Osteocyte (in vitro differentiated cells): Measurements from ENCODE around the gene SLCO3A1. TPM values are rescaled to one million over a fixed set of nuclear protein-coding genes. Genes with fewer than 3 reads are reported as not detected.

Experiments
- DNase-seq: peaks from one replicate; pipeline ENCODE4 v3.0.0; 2021; ENCODE audit warnings: mixed read lengths; ENCODE audit not compliant: unreplicated experiment; ENCODE audit errors: extremely low spot score
- H3K27ac Mint-ChIP-seq: one replicate; pipeline ENCODE4 v1.8.0; 2021; ENCODE audit warnings: mild to moderate bottlenecking, mixed read lengths; ENCODE audit not compliant: unreplicated experiment
- H3K27me3 Mint-ChIP-seq: one replicate; pipeline ENCODE4 v1.8.0; 2021; ENCODE audit warnings: mixed read lengths; ENCODE audit not compliant: unreplicated experiment
- H3K36me3 Mint-ChIP-seq: one replicate; pipeline ENCODE4 v1.8.0; 2021; ENCODE audit warnings: mixed read lengths; ENCODE audit not compliant: unreplicated experiment
- H3K4me1 Mint-ChIP-seq: one replicate; pipeline ENCODE4 v1.8.0; 2021; ENCODE audit warnings: mixed read lengths; ENCODE audit not compliant: unreplicated experiment
- H3K4me3 Mint-ChIP-seq: one replicate; pipeline ENCODE4 v1.8.0; 2021; ENCODE audit warnings: mild to moderate bottlenecking, moderate library complexity, mixed read lengths; ENCODE audit not compliant: unreplicated experiment
- H3K9me3 Mint-ChIP-seq: one replicate; pipeline ENCODE4 v1.8.0; 2021; ENCODE audit warnings: mixed read lengths; ENCODE audit not compliant: unreplicated experiment
- CTCF ChIP-seq: fragments of 200-600 bp; sonication (generic); IDR thresholded peaks from 2 replicates; pipeline ENCODE4 v1.5.0; 2021; ENCODE audit warnings: antibody characterized with exemption, mild to moderate bottlenecking, moderate library complexity
- total RNA-seq: library from RNA; stranded (reverse); gene quantifications from 2 replicates; pipeline ENCODE4 v1.2.1, GENCODE V29; 2021

Gene SLCO3A1
- total RNA-seq, 1 donor from 2014 or later = 1.3 TPM

GRCh38 chr15:91866371-91866905 is 12.9 kb downstream of the SLCO3A1 start:
- Mint-ChIP-seq H3K36me3 (no peaks in the 10 kb centered on the region), H3K4me1 (no peaks in the 10 kb centered on the region), H3K27me3 (no peaks in the 10 kb centered on the region), H3K27ac (no peak overlapping the region), H3K4me3 (no peak overlapping the region), H3K9me3 (no peaks in the 10 kb centered on the region)
- no peak for TF ChIP-seq CTCF
- no peak for DNase-seq

DNA sequence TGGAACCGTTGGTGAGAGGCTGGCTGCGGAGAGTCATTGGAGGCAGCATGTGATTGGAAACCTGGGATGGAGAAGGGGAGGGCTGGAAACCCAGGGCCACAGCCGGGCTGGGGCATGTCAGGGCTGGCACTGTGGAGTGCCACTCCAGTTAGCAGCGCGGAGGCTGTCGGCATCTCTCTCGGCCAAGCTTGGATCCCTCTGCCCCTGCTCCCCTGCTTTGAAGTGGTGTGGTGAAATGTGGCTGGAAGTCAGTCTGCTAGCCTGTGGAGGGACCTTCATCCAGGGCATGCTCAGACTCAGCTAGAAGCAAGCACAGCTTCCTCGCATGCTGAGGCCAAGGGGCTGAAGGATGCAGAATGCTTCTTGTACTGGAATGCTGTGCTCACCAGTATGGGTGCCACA is 13.5 kb downstream of the SLCO3A1 start:
- H3K27me3 Mint-ChIP-seq = no peaks in the 10 kb centered on the region
- no peak overlapping the region for H3K27ac Mint-ChIP-seq
- H3K36me3 Mint-ChIP-seq = no peaks in the 10 kb centered on the region
- no peak for TF ChIP-seq CTCF
- no peaks in the 10 kb centered on the region for H3K9me3 Mint-ChIP-seq
- H3K4me3 Mint-ChIP-seq = no peak overlapping the region
- no peaks in the 10 kb centered on the region for H3K4me1 Mint-ChIP-seq
- no peak for DNase-seq

DNA sequence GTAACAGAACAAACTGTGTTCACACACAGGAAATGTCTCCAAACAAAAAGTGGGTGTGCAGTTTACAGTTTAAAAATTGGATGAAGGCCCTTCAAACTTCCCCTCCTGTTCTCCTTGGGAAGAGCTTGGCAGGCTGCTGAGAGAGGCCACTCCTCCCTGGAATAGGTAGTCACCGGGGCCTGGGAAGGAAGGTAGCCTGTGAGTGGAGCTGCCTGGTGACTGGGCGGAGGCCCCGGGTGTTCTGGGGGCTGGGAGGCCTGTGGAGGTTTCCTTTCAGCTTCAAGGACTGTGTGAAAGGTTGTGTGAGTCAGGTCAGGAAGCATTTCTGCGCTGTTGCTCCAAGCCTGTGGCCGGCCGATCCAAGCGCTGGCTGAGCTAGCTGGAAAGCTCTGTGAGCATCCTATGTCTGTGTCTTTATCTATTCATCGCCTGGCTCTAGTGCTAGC is 14.1 kb downstream of the SLCO3A1 start:
- DNase-seq = no peak
- H3K27ac Mint-ChIP-seq = no peak overlapping the region
- no peak for TF ChIP-seq CTCF
- H3K9me3 Mint-ChIP-seq = no peaks in the 10 kb centered on the region
- H3K36me3 Mint-ChIP-seq = no peaks in the 10 kb centered on the region
- H3K27me3 Mint-ChIP-seq = no peaks in the 10 kb centered on the region
- H3K4me3 Mint-ChIP-seq = no peak overlapping the region
- no peaks in the 10 kb centered on the region for H3K4me1 Mint-ChIP-seq

- Mint-ChIP-seq H3K4me1 (no peaks in the 10 kb centered on the region), H3K27me3 (no peaks in the 10 kb centered on the region), H3K4me3 (no peak overlapping the region), H3K36me3 (no peaks in the 10 kb centered on the region), H3K9me3 (no peaks in the 10 kb centered on the region), H3K27ac (no peak overlapping the region)
- no peak for DNase-seq
- no peak for TF ChIP-seq CTCF
These were observed 17.5 kb downstream of the SLCO3A1 start for GRCh38 chr15:91870876-91871537.

DNA sequence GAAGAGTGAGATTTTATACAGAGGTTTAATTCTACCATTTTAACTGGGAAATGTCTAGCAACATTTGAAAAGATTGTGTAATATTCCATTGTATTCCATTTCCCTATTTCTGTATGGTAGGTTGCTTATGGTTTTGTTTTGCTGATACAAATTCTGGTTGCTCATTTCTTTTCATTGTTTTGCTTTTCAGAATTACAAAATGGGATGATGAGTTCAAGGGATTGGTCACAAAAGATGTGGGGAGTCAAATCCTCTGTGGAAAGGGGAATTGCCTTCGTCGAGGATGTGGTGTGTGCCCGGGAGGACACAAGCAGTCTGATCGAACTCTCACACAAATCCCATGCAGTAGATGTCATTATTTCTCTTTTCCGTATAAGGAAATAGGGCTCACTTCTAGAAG is 18.3 kb downstream of the SLCO3A1 start:
- Mint-ChIP-seq H3K9me3 (no peaks in the 10 kb centered on the region), H3K27me3 (no peaks in the 10 kb centered on the region), H3K4me3 (no peak overlapping the region), H3K4me1 (no peaks in the 10 kb centered on the region), H3K27ac (no peak overlapping the region), H3K36me3 (no peaks in the 10 kb centered on the region)
- TF ChIP-seq CTCF = no peak
- DNase-seq = no peak
